ENCODE measurements around the gene CNTNAP1. TPM values are rescaled to one million over a fixed set of nuclear protein-coding genes. Genes with fewer than 3 reads are reported as not detected.

Gene CNTNAP1
- total and polyA plus RNA-seq, 9 of the 15 experiments (the other 6 are each of a cell fraction or from before 2014, with no cell fraction given): 0.10 to 1.8 (median 0.62) TPM

DNA sequence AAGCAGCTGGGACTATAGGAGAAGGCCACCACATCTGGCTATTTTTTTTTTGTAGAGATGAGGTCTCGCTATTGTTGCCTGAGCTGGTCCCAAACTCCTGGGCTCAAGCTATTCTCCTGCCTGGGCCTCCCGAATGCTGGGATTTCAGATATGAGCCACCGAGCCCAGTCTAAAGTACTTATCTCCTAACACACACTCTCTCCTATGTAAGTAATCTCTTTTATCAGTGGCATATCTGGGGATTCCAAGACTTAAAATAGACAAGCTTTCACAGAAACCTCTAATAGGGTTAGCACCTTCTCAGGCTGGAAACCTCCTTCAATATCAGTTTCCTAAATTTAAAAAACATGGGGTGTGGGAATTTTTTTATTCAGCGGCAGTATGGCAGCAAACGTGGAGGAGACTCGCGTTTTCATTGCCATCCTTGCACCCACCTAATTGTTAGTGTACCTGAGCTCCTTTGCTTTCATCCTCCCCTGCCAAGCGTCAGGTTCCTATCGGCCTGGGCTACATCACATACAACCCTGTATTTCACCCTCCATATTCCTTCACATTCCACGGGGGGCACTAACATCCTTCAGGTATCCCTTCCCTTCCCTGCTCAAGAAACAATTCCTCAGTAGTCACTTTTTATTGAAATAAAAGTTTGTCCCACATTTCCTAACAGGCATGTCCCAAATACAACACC lies 61.4 kb downstream of the CNTNAP1 start:
- Histone ChIP-seq H3K4me1 (replicated peaks in 1 of 2; ENCODE audit: control insufficient read depth in 2 of 2, insufficient read depth in 2 of 2, low read length in 2 of 2) (peaks cover 15 to 26% of the 10 kb centered on the region in 2 experiments; a peak in 4 of 5 replicates), H3K27me3 (ENCODE audit: control insufficient read depth in 2 of 2, insufficient read depth in 2 of 2, low read length in 2 of 2) (no peaks in the 10 kb centered on the region), H3K9ac (ENCODE audit: insufficient read depth in 1 of 2, low read depth in 2 of 2, low read length in 2 of 2) (peak overlapping the region; percentile 73 to 95), H2AFZ (ENCODE audit: low read depth, low read length) (peak overlapping the region; percentile 81), H3K9me1 (ENCODE audit: control insufficient read depth, insufficient read depth, low read length) (no peaks in the 10 kb centered on the region), H3K4me2 (ENCODE audit: insufficient read depth, low read length) (peak overlapping the region; percentile 77), H3K27ac (ENCODE audit: extremely low read depth, low read depth, low read length) (peak overlapping the region; percentile 81), H4K20me1 (replicated peaks; ENCODE audit: control insufficient read depth, insufficient read depth, low read length) (no peaks in the 10 kb centered on the region), H3K79me2 (ENCODE audit: control insufficient read depth, insufficient read depth, low read length) (peaks cover 35% of the 10 kb centered on the region; the same call in 2 of the 3 replicates), H3K36me3 (ENCODE audit: control insufficient read depth, insufficient read depth, low read length) (0 out of 3 replicates have a peak, but pooled peaks cover 2% of the 10 kb centered on the region), H3K4me3 (peak overlapping the region; percentile 65), H3K9me3 (replicated peaks; ENCODE audit: control insufficient read depth, insufficient read depth, low read depth, low read length) (no peaks in the 10 kb centered on the region)
- under 1% methylated on average over 10 of the region's 10 CpGs for WGBS (ENCODE audit: insufficient coverage, low coverage, missing lambda C conversion rate)
- no TSS peak for BruUV-seq (replicated peaks)
- FAIRE-seq: peak; percentile 91
- ATAC-seq: peak; percentile 40
- ChIA-PET CTCF (ENCODE audit: low intra/inter-chr PET ratio) (interaction anchor here (1.1 kb wide), 1 partner anchor 149 kb away, joined by 4 read pairs; no protein-coding TSS in a partner anchor), POLR2A (interaction anchor here (0.6 to 1.1 kb wide), 7 partner anchors 15 to 136 kb away, joined by 3 to 5 read pairs (median 3); partner anchors contain the start of gene BECN1)
- intact Hi-C loops (cut with micrococcal nuclease): no loop called here
- in situ Hi-C loops (cut with MboI): no loop called here
- peak in 2 of 4 experiments; percentile 60 to 88 for DNase-seq (ENCODE audit: extremely low read depth in 1 of 4, low spot score in 3 of 4)
- TF ChIP-seq NCOA4 (IDR thresholded peaks at IDR 0.05; ENCODE audit: partially characterized antibody) (no peak), ZNF347 (CRISPR knock-in tag; IDR thresholded peaks at IDR 0.05; ENCODE audit: low read depth) (no peak), NCOA1 (IDR thresholded peaks at IDR 0.05; ENCODE audit: low read depth) (peak; percentile 60; the same call in 1 of the 2 replicates), PRMT5 (CRISPR knock-in tag; IDR thresholded peaks at IDR 0.05) (no peak), HDAC1 (IDR thresholded peaks at IDR 0.05) (peak; percentile 69 to 75; a peak in 3 of 4 replicates), LCOR (CRISPR knock-in tag; IDR thresholded peaks at IDR 0.05) (no peak), ATF7 (IDR thresholded peaks at IDR 0.05) (peak; percentile 21; the same call in 1 of the 2 replicates), MBD2 (IDR thresholded peaks at IDR 0.05; ENCODE audit: borderline replicate concordance, low read depth) (peak; percentile 62; the same call in 1 of the 2 replicates), MCM3 (IDR thresholded peaks at IDR 0.05) (no peak), ZFP1 (CRISPR knock-in tag; IDR thresholded peaks at IDR 0.05) (no peak), NFYB (IDR thresholded peaks at IDR 0.05; ENCODE audit: extremely low read depth, insufficient read length) (no peak), BCOR (IDR thresholded peaks at IDR 0.05) (peak; percentile 55; the same call in 1 of the 2 replicates), ELF1 (tag; IDR thresholded peaks at IDR 0.05) (no peak), KAT2B (IDR thresholded peaks at IDR 0.05; ENCODE audit: low read depth, low read length) (no peak), JUND (IDR thresholded peaks at IDR 0.05; ENCODE audit: borderline replicate concordance, low read depth, low read length) (peak; percentile 32; the same call in 1 of the 2 replicates), JUND (tag; IDR thresholded peaks at IDR 0.05; ENCODE audit: borderline replicate concordance, low read depth, low read length) (no peak), ZNF644 (tag; IDR thresholded peaks at IDR 0.05; ENCODE audit: low read depth) (peak; percentile 80; the same call in 1 of the 2 replicates), RUNX1 (IDR thresholded peaks at IDR 0.05; ENCODE audit: low read depth) (no peak), PTTG1 (tag; IDR thresholded peaks at IDR 0.05; ENCODE audit: low read depth) (no peak), CCNT2 (IDR thresholded peaks at IDR 0.05; ENCODE audit: borderline replicate concordance, extremely low read depth, insufficient read length, low read depth, low read length) (peak; percentile 87)
- TF ChIP-seq, protein P1, sequence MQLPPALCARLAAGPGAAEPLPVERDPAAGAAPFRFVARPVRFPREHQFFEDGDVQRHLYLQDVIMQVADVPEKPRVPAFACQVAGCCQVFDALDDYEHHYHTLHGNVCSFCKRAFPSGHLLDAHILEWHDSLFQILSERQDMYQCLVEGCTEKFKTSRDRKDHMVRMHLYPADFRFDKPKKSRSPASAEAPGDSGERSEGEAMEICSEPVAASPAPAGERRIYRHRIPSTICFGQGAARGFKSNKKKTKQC (CRISPR knock-in tag; IDR thresholded peaks at IDR 0.05): no peak
- TF ChIP-seq, protein P2, sequence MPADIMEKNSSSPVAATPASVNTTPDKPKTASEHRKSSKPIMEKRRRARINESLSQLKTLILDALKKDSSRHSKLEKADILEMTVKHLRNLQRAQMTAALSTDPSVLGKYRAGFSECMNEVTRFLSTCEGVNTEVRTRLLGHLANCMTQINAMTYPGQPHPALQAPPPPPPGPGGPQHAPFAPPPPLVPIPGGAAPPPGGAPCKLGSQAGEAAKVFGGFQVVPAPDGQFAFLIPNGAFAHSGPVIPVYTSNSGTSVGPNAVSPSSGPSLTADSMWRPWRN (IDR thresholded peaks at IDR 0.05; ENCODE audit: low read depth): peak; percentile 59; the same call in 1 of the 2 replicates
- TF ChIP-seq, protein P3, sequence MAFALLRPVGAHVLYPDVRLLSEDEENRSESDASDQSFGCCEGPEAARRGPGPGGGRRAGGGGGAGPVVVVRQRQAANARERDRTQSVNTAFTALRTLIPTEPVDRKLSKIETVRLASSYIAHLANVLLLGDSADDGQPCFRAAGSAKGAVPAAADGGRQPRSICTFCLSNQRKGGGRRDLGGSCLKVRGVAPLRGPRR (CRISPR knock-in tag; IDR thresholded peaks at IDR 0.05): no peak

Measured in K562 (cell line).